HG03108 (cell line): ENCODE data around the gene TNFAIP8L1.

Experiments used
- ATAC-seq: cut with Tn5 transposase; IDR thresholded peaks from one replicate; pipeline ENCODE4 v1.9.1; 2021; ENCODE audit warnings: moderate library complexity; ENCODE audit not compliant: unreplicated experiment

Gene TNFAIP8L1

GRCh38 chr19:4609878-4610511, 29.3 kb upstream of the TNFAIP8L1 start:
- ATAC-seq, result no peak

GRCh38 chr19:4613254-4613751, 26.0 kb upstream of the TNFAIP8L1 start:
- ATAC-seq, result no peak

- ATAC-seq, result no peak
These were observed 21.3 kb upstream of the TNFAIP8L1 start for GRCh38 chr19:4618019-4618418.

GRCh38 chr19:4619668-4620294, 19.5 kb upstream of the TNFAIP8L1 start:
- no peak for ATAC-seq

- ATAC-seq, result no peak
These were observed 18.6 kb upstream of the TNFAIP8L1 start for GRCh38 chr19:4620675-4621074.

- no peak for ATAC-seq
These were observed 16.5 kb upstream of the TNFAIP8L1 start for GRCh38 chr19:4622695-4623421.

- ATAC-seq, result no peak
These were observed 15.0 kb upstream of the TNFAIP8L1 start for GRCh38 chr19:4624301-4624700.

- ATAC-seq, result no peak
These were observed 14.5 kb upstream of the TNFAIP8L1 start for GRCh38 chr19:4624733-4625362.

- no peak for ATAC-seq
These were observed 6.0 kb upstream of the TNFAIP8L1 start for GRCh38 chr19:4633140-4633967.

- ATAC-seq, result no peak
These were observed 3.6 kb upstream of the TNFAIP8L1 start for GRCh38 chr19:4635754-4636116.

- ATAC-seq, result no peak
These were observed 3.1 kb upstream of the TNFAIP8L1 start for GRCh38 chr19:4636151-4636717.

GRCh38 chr19:4636761-4637160, 2.6 kb upstream of the TNFAIP8L1 start:
- ATAC-seq, result no peak

- ATAC-seq, result no peak
These were observed 999 bp upstream of the TNFAIP8L1 start for GRCh38 chr19:4638317-4638716.

GRCh38 chr19:4639531-4640246, 373 bp downstream of the TNFAIP8L1 start:
- ATAC-seq, result no peak

GRCh38 chr19:4640247-4641000, 1.1 kb downstream of the TNFAIP8L1 start:
- no peak for ATAC-seq

GRCh38 chr19:4641132-4641531, 1.8 kb downstream of the TNFAIP8L1 start:
- ATAC-seq, result no peak

GRCh38 chr19:4642625-4643024, 3.3 kb downstream of the TNFAIP8L1 start:
- no peak for ATAC-seq

GRCh38 chr19:4645718-4646117, 6.4 kb downstream of the TNFAIP8L1 start:
- no peak for ATAC-seq
